GM10266 (cell line): Measurements from ENCODE around the gene ARHGAP27.

ENCODE experiments used
- DNase-seq: peaks from one replicate; pipeline ENCODE4 v3.0.0; 2012; ENCODE audit errors: extremely low spot score
- CTCF ChIP-seq: IDR thresholded peaks from 2 replicates; pipeline ENCODE4 v1.5.1; 2012; ENCODE audit warnings: mild to moderate bottlenecking, low read depth; ENCODE audit not compliant: control insufficient read depth, insufficient read depth; ENCODE audit errors: missing control alignments

ARHGAP27 gene

GRCh38 chr17:45380991-45381390, 51.7 kb downstream of the ARHGAP27 start:
- TF ChIP-seq CTCF: no peak
- no peak for DNase-seq

- no peak for TF ChIP-seq CTCF
- DNase-seq: no peak
Observed at GRCh38 chr17:45380046-45380765, 52.5 kb downstream of the ARHGAP27 start.

GRCh38 chr17:45377401-45377800, 55.3 kb downstream of the ARHGAP27 start:
- DNase-seq: no peak
- TF ChIP-seq CTCF: no peak

GRCh38 chr17:45376171-45377005, 56.3 kb downstream of the ARHGAP27 start:
- no peak for DNase-seq
- no peak for TF ChIP-seq CTCF

- TF ChIP-seq CTCF: no peak
- no peak for DNase-seq
Observed at GRCh38 chr17:45374501-45374900, 58.2 kb downstream of the ARHGAP27 start.

GRCh38 chr17:45372325-45372869, 60.3 kb downstream of the ARHGAP27 start:
- no peak for DNase-seq
- TF ChIP-seq CTCF: no peak
